H9 (cell line): ENCODE data around the gene TTC13. TPM values are rescaled to one million over a fixed set of nuclear protein-coding genes. Genes with fewer than 3 reads are reported as not detected.

Experiments
- DNase-seq: peaks from one replicate; pipeline ENCODE4 v3.0.0-alpha.2; 2017
- H2AFZ ChIP-seq: one replicate; pipeline ENCODE4 v1.6.1; 2013; ENCODE audit warnings: mild to moderate bottlenecking, low read length, control low read depth, moderate library complexity
- H2AK5ac ChIP-seq: 2 replicates; pipeline ENCODE4 v1.6.1; 2013; ENCODE audit warnings: low read length, control low read depth, mixed read lengths; ENCODE audit not compliant: insufficient read length
- H2BK120ac ChIP-seq: one replicate; pipeline ENCODE4 v1.6.1; 2013; ENCODE audit warnings: low read depth, mild to moderate bottlenecking, low read length, control low read depth, inconsistent platforms; ENCODE audit not compliant: poor library complexity, severe bottlenecking
- H2BK12ac ChIP-seq: 2 replicates; pipeline ENCODE4 v1.6.1; 2013; ENCODE audit warnings: low read length, control low read depth, mixed read lengths, low read depth; ENCODE audit not compliant: insufficient read length
- H2BK15ac ChIP-seq: 2 replicates; pipeline ENCODE4 v1.6.1; 2013; ENCODE audit warnings: low read depth, low read length, control low read depth
- H2BK20ac ChIP-seq: one replicate; pipeline ENCODE4 v1.6.1; 2013; ENCODE audit warnings: low read depth, mild to moderate bottlenecking, low read length, control low read depth, inconsistent platforms; ENCODE audit not compliant: poor library complexity, severe bottlenecking
- H2BK5ac ChIP-seq: 2 replicates; pipeline ENCODE4 v1.6.1; 2013; ENCODE audit warnings: low read length, control low read depth, mixed read lengths; ENCODE audit not compliant: insufficient read length
- H3K14ac ChIP-seq: 2 replicates; pipeline ENCODE4 v1.6.1; 2013; ENCODE audit warnings: low read length, control low read depth; ENCODE audit not compliant: insufficient read depth
- H3K18ac ChIP-seq: 2 replicates; pipeline ENCODE4 v1.6.1; 2013; ENCODE audit warnings: low read depth, mild to moderate bottlenecking, mixed read lengths, low read length, control low read depth; ENCODE audit not compliant: insufficient read length
- H3K23ac ChIP-seq: 2 replicates; pipeline ENCODE4 v1.6.1; 2013; ENCODE audit warnings: low read length, control low read depth, mixed read lengths, low read depth; ENCODE audit not compliant: insufficient read length
- H3K23me2 ChIP-seq: 2 replicates; pipeline ENCODE4 v1.6.1; 2013; ENCODE audit warnings: low read depth, mild to moderate bottlenecking, mixed read lengths, low read length, control low read depth; ENCODE audit not compliant: insufficient read length, poor library complexity, severe bottlenecking
- H3K27ac ChIP-seq: 2 replicates; pipeline ENCODE4 v1.5.1; 2013; ENCODE audit warnings: low read length, control low read depth, mixed read lengths, low read depth; ENCODE audit not compliant: insufficient read length
- H3K27me3 ChIP-seq: 2 replicates; pipeline ENCODE4 v1.6.1; 2013; ENCODE audit warnings: low read length, control low read depth, inconsistent platforms; ENCODE audit not compliant: insufficient read depth
- H3K4ac ChIP-seq: 2 replicates; pipeline ENCODE4 v1.6.1; 2013; ENCODE audit warnings: low read depth, mild to moderate bottlenecking, control low read depth, inconsistent platforms, low read length, moderate library complexity
- H3K4me1 ChIP-seq: 2 replicates; pipeline ENCODE4 v1.6.1; 2013; ENCODE audit warnings: low read length, control low read depth, inconsistent platforms; ENCODE audit not compliant: insufficient read depth
- H3K4me2 ChIP-seq: 2 replicates; pipeline ENCODE4 v1.6.1; 2013; ENCODE audit warnings: low read length, control low read depth, mixed read lengths; ENCODE audit not compliant: insufficient read length, insufficient read depth
- H3K56ac ChIP-seq: 2 replicates; pipeline ENCODE4 v1.6.1; 2013; ENCODE audit warnings: low read depth, mild to moderate bottlenecking, mixed read lengths, low read length, control low read depth; ENCODE audit not compliant: insufficient read length
- H3K79me1 ChIP-seq: 2 replicates; pipeline ENCODE4 v1.6.1; 2013; ENCODE audit warnings: low read depth, mild to moderate bottlenecking, moderate library complexity, low read length, control low read depth, inconsistent platforms; ENCODE audit not compliant: insufficient read depth, poor library complexity, severe bottlenecking
- H3K79me2 ChIP-seq: 2 replicates; pipeline ENCODE4 v1.6.1; 2013; ENCODE audit warnings: low read length, control low read depth, inconsistent platforms; ENCODE audit not compliant: insufficient read depth
- H3K9ac ChIP-seq: 2 replicates; pipeline ENCODE4 v1.6.1; 2013; ENCODE audit warnings: low read length, control low read depth, mixed read lengths; ENCODE audit not compliant: insufficient read length; ENCODE audit errors: extremely low read depth
- H3K9me3 ChIP-seq: one replicate; pipeline ENCODE4 v1.6.1; 2013; ENCODE audit warnings: low read depth, low read length, inconsistent platforms; ENCODE audit not compliant: control insufficient read depth
- H3T11ph ChIP-seq: one replicate; pipeline ENCODE4 v1.6.1; 2013; ENCODE audit warnings: mild to moderate bottlenecking, low read length, control low read depth, inconsistent platforms
- H4K20me1 ChIP-seq: one replicate; pipeline ENCODE4 v1.6.1; 2013; ENCODE audit not compliant: control insufficient read depth, insufficient read length, insufficient read depth
- H4K5ac ChIP-seq: 2 replicates; pipeline ENCODE4 v1.6.1; 2013; ENCODE audit warnings: low read depth, mild to moderate bottlenecking, mixed read lengths, low read length, control low read depth; ENCODE audit not compliant: insufficient read length
- H4K8ac ChIP-seq: replicated peaks from 2 replicates; pipeline ENCODE4 v1.6.1; 2013; ENCODE audit warnings: low read length, control low read depth, mixed read lengths, low read depth; ENCODE audit not compliant: insufficient read length
- H4K91ac ChIP-seq: 2 replicates; pipeline ENCODE4 v1.6.1; 2013; ENCODE audit warnings: low read depth, mild to moderate bottlenecking, moderate library complexity, mixed read lengths, low read length, control low read depth; ENCODE audit not compliant: insufficient read length
- H3K27ac Mint-ChIP-seq, 3 experiments: 2 replicates in 2 of 3; 3 replicates in 1 of 3; pipeline ENCODE4 v1.8.0; 2020 to 2021; ENCODE audit warnings: mixed read lengths in 3 of 3, mild to moderate bottlenecking in 1 of 3, moderate library complexity in 1 of 3
- H3K27me3 Mint-ChIP-seq: 2 replicates; pipeline ENCODE4 v1.8.0; 2021; ENCODE audit warnings: low read depth, mild to moderate bottlenecking, moderate library complexity, mixed read lengths
- H3K36me3 Mint-ChIP-seq, 3 experiments: 2 replicates in 2 of 3; 3 replicates in 1 of 3; pipeline ENCODE4 v1.8.0; 2020 to 2021; ENCODE audit warnings: low read depth in 3 of 3, mixed read lengths in 3 of 3; ENCODE audit not compliant: insufficient read depth in 1 of 3
- H3K4me1 Mint-ChIP-seq, 2 experiments: 2 replicates each; pipeline ENCODE4 v1.8.0; 2020; ENCODE audit warnings: mixed read lengths in 2 of 2
- H3K4me3 Mint-ChIP-seq, 2 experiments: 2 replicates in 1 of 2; 3 replicates in 1 of 2; pipeline ENCODE4 v1.8.0; 2020 to 2021; ENCODE audit warnings: mild to moderate bottlenecking in 2 of 2, mixed read lengths in 2 of 2, moderate library complexity in 1 of 2
- H3K9me3 Mint-ChIP-seq, 2 experiments: 2 replicates in 1 of 2; 3 replicates in 1 of 2; pipeline ENCODE4 v1.8.0; 2020; ENCODE audit warnings: mild to moderate bottlenecking in 2 of 2, mixed read lengths in 2 of 2, moderate library complexity in 1 of 2
- CTCF ChIP-seq: fragments of 200-600 bp; sonication (generic); conservative IDR thresholded peaks from 3 replicates; pipeline ENCODE4 v1.8.0; 2021; ENCODE audit warnings: antibody characterized with exemption, mild to moderate bottlenecking
- WGBS: extraction: QIAGEN DNeasy Blood & Tissue Kit; methylation state at CpG from one replicate; pipeline ENCODE4 v1.1.7; 2013; ENCODE audit warnings: missing lambda C conversion rate, low lambda C conversion rate, mixed read lengths; ENCODE audit not compliant: insufficient read length; ENCODE audit errors: extremely low coverage; 5-methylcytosine and 5-hydroxymethylcytosine counted together
- total RNA-seq: library from RNA; stranded (reverse); gene quantifications from 2 replicates; pipeline ENCODE4 v1.2.1, GENCODE V29; 2021

Gene TTC13
- total RNA-seq, 1 experiment from 2014 or later, result 7.6 TPM

- DNase-seq, result no peak
- Mint-ChIP-seq H3K9me3 (no peaks in the 10 kb centered on the region), H3K27ac (no peak overlapping the region), H3K27me3 (no peaks in the 10 kb centered on the region), H3K36me3 (peaks cover 0 to 11% (median 0%) of the 10 kb centered on the region in 3 experiments; a peak in 4 of 7 replicates), H3K4me3 (no peak overlapping the region), H3K4me1 (no peaks in the 10 kb centered on the region)
- H3K27me3 ChIP-seq, result no peaks in the 10 kb centered on the region
- H3K79me2 ChIP-seq, result no peaks in the 10 kb centered on the region
- H3K4ac ChIP-seq, result no peak overlapping the region
- WGBS, result no CpG with 5 or more reads among the region's 4 CpGs
- TF ChIP-seq CTCF, result no peak
- H2BK15ac ChIP-seq, result no peak overlapping the region
- no peak overlapping the region for H4K8ac ChIP-seq
- no peak overlapping the region for H3K56ac ChIP-seq
- no peak overlapping the region for H3K27ac ChIP-seq
- no peaks in the 10 kb centered on the region for H3K4me1 ChIP-seq
- H3K14ac ChIP-seq, result no peak overlapping the region
- H3K18ac ChIP-seq, result no peak overlapping the region
- no peak overlapping the region for H3T11ph ChIP-seq
- H2BK12ac ChIP-seq, result no peak overlapping the region
- no peak overlapping the region for H2AFZ ChIP-seq
- H4K20me1 ChIP-seq, result no peaks in the 10 kb centered on the region
- H2BK120ac ChIP-seq, result no peak overlapping the region
- no peak overlapping the region for H3K9ac ChIP-seq
- no peaks in the 10 kb centered on the region for H3K9me3 ChIP-seq
- no peaks in the 10 kb centered on the region for H3K23me2 ChIP-seq
- H4K5ac ChIP-seq, result no peak overlapping the region
- H2AK5ac ChIP-seq, result no peak overlapping the region
- no peaks in the 10 kb centered on the region for H3K79me1 ChIP-seq
- no peak overlapping the region for H4K91ac ChIP-seq
- no peak overlapping the region for H2BK5ac ChIP-seq
- no peak overlapping the region for H2BK20ac ChIP-seq
- H3K4me2 ChIP-seq, result no peak overlapping the region
- no peak overlapping the region for H3K23ac ChIP-seq
Measured at GRCh38 chr1:230919207-230919606, 59.5 kb downstream of the TTC13 start.
